ENCODE measurements around the gene NEBL. TPM values are rescaled to one million over a fixed set of nuclear protein-coding genes. Genes with fewer than 3 reads are reported as not detected.

NEBL gene
- total RNA-seq, 1 experiment from 2014 or later, result 16.6 TPM

DNA sequence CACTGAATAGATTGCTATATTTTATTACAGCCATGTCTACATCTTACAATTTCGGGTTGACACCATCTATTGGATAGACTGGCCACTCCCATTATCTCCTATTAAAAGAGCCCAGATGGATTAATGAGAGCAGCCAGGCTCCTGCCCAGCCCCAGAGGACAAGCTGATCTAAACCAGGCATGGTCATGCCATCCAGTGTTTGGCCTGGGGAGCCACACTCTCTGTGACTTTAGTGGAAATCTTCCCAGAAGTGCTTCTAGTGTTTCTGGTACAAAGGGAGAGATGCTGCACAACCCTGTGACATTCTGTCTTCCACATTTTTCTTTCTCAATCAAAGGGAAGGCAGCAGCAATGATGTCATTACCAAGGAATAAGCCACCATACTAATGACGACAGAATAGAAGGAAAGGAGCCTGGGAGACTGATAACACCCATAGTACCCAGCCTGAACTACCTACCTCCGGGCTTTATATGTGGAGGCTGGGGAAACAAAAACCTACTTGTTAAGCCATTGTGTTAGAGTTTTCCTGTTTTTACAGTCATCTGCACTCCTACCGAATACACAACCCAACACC, 5.0 kb downstream of the NEBL start (continued):
- TF ChIP-seq, protein P1, sequence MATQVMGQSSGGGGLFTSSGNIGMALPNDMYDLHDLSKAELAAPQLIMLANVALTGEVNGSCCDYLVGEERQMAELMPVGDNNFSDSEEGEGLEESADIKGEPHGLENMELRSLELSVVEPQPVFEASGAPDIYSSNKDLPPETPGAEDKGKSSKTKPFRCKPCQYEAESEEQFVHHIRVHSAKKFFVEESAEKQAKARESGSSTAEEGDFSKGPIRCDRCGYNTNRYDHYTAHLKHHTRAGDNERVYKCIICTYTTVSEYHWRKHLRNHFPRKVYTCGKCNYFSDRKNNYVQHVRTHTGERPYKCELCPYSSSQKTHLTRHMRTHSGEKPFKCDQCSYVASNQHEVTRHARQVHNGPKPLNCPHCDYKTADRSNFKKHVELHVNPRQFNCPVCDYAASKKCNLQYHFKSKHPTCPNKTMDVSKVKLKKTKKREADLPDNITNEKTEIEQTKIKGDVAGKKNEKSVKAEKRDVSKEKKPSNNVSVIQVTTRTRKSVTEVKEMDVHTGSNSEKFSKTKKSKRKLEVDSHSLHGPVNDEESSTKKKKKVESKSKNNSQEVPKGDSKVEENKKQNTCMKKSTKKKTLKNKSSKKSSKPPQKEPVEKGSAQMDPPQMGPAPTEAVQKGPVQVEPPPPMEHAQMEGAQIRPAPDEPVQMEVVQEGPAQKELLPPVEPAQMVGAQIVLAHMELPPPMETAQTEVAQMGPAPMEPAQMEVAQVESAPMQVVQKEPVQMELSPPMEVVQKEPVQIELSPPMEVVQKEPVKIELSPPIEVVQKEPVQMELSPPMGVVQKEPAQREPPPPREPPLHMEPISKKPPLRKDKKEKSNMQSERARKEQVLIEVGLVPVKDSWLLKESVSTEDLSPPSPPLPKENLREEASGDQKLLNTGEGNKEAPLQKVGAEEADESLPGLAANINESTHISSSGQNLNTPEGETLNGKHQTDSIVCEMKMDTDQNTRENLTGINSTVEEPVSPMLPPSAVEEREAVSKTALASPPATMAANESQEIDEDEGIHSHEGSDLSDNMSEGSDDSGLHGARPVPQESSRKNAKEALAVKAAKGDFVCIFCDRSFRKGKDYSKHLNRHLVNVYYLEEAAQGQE (IDR thresholded peaks at IDR 0.05; ENCODE audit: low read depth), result no peak
- no peak for TF ChIP-seq FOSL1 (IDR thresholded peaks at IDR 0.05; ENCODE audit: low read depth)
- TF ChIP-seq POLR2AphosphoS5 (IDR thresholded peaks at IDR 0.05; ENCODE audit: low read depth, low read length), result no peak
- no peak for TF ChIP-seq ZFX (IDR thresholded peaks at IDR 0.05)

DNA sequence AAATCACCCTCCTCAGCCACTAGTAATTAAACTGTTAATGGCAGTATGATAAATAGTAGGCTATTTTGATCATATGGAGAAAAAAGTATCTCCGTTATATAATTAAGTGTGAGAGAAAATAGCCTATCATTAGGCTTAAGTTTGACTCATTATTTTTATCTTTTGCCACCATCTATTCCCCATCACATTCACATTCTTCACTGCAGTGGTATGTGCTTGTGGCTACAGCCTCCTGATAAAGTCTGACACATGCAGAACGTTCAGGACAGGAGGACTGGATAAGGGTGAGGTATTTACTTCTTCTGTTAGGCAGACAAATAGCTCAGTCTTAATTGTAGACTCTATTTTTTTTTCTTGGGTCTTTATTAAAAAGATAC, 5.8 kb downstream of the NEBL start:
- RAD21 ChIA-PET (ENCODE audit: low non-redundant PET in 1 of 2, low total read pairs in 2 of 2, uncharacterized antibody in 2 of 2, unreplicated experiment in 2 of 2), result no interaction called here
- TF ChIP-seq ZBTB33 (IDR thresholded peaks at IDR 0.05; ENCODE audit: extremely low read depth, insufficient replicate concordance, low read length) (no peak), ZFX (IDR thresholded peaks at IDR 0.05) (no peak), ZNF274 (IDR thresholded peaks at IDR 0.05; ENCODE audit: low read depth, low read length) (no peak), TCF7L2 (IDR thresholded peaks at IDR 0.05; ENCODE audit: borderline replicate concordance, extremely low read depth, insufficient read depth, insufficient read length) (no peak), ATF3 (IDR thresholded peaks at IDR 0.05) (no peak), JUND (IDR thresholded peaks at IDR 0.05) (no peak), ELF1 (IDR thresholded peaks at IDR 0.05; ENCODE audit: borderline replicate concordance, low read depth) (no peak), POLR2AphosphoS5 (IDR thresholded peaks at IDR 0.05; ENCODE audit: low read depth, low read length) (no peak)
- Histone ChIP-seq H3K4me2 (ENCODE audit: low read length) (no peak overlapping the region), H2AFZ (ENCODE audit: low read depth, low read length, poor library complexity, severe bottlenecking) (no peak overlapping the region), H3K27me3 (ENCODE audit: insufficient read depth, low read length) (no peaks in the 10 kb centered on the region), H3K9me2 (ENCODE audit: insufficient read depth) (no peaks in the 10 kb centered on the region), H3K36me3 (ENCODE audit: control insufficient read depth in 1 of 2, insufficient read depth in 2 of 2, low read length in 2 of 2) (no peaks in the 10 kb centered on the region), H3K9me3 (ENCODE audit: control insufficient read depth in 1 of 2, insufficient read depth in 1 of 2, low read depth in 1 of 2, low read length in 2 of 2) (no peaks in the 10 kb centered on the region), H3K4me1 (ENCODE audit: control insufficient read depth in 1 of 2, insufficient read depth in 2 of 2, low read length in 2 of 2) (no peaks in the 10 kb centered on the region), H4K20me1 (ENCODE audit: insufficient read depth) (no peaks in the 10 kb centered on the region), H3K27ac (ENCODE audit: low read depth, low read length) (no peak overlapping the region), H3K4me3 (replicated peaks in 1 of 2; ENCODE audit: low read depth in 1 of 2, low read length in 2 of 2) (no peak overlapping the region), H3K79me2 (ENCODE audit: insufficient read depth, low read length) (no peaks in the 10 kb centered on the region), H3K9ac (ENCODE audit: low read length) (no peak overlapping the region)
- CTCF ChIA-PET, result no interaction called here
- no TSS peak for BruUV-seq (replicated peaks)
- intact Hi-C loops (cut with micrococcal nuclease), result no loop called here
- ATAC-seq, result no peak
- POLR2A ChIA-PET, result no interaction called here
- no peak for DNase-seq (ENCODE audit: low read depth, low spot score)

Data from HCT116 (cell line).